ENCODE measurements around the gene ISYNA1.

DNA sequence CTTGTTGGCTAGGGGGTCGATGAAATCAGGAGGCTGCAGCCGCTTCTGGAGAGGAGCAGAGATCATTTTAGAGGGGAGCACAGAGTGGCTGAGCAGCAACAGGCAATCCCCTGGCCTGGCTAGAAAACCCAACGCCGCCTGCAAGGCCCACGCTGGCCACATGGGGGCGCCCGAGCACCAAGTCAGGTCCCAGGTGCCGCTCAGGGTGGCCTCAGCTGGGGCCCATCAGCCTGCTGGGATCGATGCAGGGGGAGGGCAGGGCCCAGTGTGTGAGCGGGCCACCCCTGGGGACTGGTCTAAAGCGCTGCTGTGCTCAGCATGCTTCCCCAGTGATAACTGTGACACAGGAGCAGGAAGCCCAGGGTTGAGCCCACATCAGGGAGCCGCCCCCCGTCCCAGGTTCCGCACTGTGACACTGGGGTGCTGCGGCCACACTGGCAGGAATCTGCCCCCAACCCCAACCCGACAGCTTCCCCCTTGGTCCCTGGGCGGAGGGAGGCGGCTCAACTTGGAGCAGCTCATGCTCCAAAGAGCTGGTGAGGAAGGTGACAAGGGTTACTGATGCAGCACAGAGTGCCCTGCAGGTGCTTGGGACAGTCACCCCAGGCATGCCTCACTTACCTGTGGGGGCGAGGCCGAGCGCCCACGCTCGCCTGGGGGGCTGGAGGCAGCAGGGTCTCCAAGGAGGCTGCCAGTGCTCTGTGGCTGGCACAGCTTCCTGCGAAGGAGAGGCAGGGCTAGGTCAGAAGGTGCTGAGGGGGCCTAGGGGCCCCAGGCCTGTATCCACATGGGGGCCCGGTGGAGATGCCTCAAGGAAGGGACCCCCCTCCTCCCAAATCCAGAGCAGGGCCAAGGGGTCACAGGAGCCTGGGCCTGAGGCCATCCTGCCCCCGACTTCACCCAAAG, 13.3 kb upstream of the ISYNA1 start:
- TF ChIP-seq, protein P1, sequence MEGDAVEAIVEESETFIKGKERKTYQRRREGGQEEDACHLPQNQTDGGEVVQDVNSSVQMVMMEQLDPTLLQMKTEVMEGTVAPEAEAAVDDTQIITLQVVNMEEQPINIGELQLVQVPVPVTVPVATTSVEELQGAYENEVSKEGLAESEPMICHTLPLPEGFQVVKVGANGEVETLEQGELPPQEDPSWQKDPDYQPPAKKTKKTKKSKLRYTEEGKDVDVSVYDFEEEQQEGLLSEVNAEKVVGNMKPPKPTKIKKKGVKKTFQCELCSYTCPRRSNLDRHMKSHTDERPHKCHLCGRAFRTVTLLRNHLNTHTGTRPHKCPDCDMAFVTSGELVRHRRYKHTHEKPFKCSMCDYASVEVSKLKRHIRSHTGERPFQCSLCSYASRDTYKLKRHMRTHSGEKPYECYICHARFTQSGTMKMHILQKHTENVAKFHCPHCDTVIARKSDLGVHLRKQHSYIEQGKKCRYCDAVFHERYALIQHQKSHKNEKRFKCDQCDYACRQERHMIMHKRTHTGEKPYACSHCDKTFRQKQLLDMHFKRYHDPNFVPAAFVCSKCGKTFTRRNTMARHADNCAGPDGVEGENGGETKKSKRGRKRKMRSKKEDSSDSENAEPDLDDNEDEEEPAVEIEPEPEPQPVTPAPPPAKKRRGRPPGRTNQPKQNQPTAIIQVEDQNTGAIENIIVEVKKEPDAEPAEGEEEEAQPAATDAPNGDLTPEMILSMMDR (IDR thresholded peaks at IDR 0.05 in 8 of 11, conservative IDR thresholded peaks at IDR 0.05 in 3 of 11): peak; percentile 90 to 99 (median 97)
- TF ChIP-seq POLR2A (IDR thresholded peaks at IDR 0.05): no peak
- peak; percentile 54 to 84 (median 70) for TF ChIP-seq POLR2AphosphoS5 (IDR thresholded peaks at IDR 0.05)
